HG03378 (cell line): ENCODE results near the gene BROX.
A peak's percentile ranks its signal among the peaks of the same experiment; 100 is the strongest.

Experiments used
- ATAC-seq: cut with Tn5 transposase; IDR thresholded peaks from one replicate; pipeline ENCODE4 v1.9.1; 2021; ENCODE audit warnings: mild to moderate bottlenecking, moderate library complexity; ENCODE audit not compliant: unreplicated experiment

Gene BROX

DNA sequence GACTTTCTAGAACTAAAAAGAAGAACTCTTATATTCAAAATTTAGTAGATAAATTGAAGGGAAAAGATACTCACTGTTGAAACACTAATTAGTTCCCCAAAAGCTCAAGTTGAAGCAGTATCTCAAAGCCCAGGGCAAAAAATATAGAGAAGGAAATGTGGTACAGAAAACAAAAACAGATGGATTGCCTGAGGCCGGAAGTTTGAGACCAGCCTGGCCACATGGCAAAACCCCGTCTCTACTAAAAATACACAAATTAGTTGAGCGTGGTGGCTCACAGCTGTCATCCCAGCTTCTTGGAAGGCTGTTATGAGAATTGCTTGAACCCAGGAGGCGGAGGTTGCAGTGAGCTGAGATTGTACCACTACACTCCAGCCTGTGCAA lies 60.6 kb downstream of the BROX start:
- ATAC-seq: peak; percentile 78

DNA sequence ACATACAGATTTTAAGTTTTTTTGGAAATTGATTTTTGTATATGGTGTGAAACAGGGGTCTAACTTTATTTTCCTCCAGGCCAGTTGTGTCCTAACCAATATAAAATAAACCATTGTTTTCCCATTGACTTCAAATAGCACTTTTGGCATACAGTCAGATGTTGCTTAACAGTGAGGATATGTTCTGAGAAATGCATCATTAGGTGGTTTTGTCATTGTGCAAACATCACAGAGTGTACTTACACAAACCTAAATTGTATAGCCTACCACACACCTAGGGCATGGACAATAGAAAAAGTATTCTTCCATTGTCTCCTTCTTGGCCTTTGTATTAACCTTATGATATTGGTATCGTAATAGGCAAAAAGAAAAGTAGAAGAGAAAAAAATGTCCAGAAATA lies 65.1 kb downstream of the BROX start:
- ATAC-seq: no peak

DNA sequence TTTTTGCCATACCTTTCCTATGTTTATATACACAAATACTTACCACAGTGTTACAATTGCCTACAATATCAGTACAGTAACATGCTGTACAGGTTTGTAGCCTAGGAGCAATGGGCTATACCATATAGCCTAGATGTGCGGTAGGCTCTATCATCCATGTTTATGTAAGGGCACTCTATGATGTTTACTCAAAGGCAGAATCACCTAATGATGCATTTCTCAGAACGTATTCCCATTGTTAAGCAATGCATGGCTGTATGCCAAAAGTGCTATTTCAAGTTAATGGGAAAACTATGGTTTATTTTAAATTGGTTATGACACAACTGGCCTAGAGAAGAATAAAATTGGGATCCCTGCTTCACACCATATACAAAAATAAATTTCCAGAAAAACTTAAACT lies 65.6 kb downstream of the BROX start:
- ATAC-seq: no peak

- no peak for ATAC-seq
Observed at GRCh38 chr1:222781251-222781650, 68.9 kb downstream of the BROX start.

GRCh38 chr1:222783051-222783450 lies 70.7 kb downstream of the BROX start:
- no peak for ATAC-seq

DNA sequence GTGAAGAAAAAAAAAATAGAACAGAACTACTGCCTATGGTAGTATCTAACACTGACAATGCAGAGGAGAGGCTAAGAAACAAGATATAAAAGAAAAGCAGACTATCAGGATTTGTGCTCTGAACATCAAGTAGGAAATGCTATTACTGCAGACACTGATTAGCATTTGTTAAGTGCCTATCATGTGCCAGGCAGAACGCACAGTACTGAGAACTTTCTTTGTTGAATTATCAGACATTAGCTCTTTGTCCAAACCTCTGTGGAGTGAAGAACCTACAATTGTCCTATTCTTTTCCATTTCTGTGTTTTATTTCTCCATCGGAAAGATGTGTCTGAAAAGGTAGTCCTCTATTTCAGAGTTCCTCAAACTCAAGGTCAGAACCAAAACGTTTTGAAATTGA lies 72.0 kb downstream of the BROX start:
- ATAC-seq: no peak
